GM23338 (cell line): Measurements from ENCODE around the gene PTOV1.

Experiments
- CREB1 ChIP-seq: fragments of 250-450 bp; sonication (Bioruptor Pico); IDR thresholded peaks from 2 replicates; pipeline ENCODE4 v1.5.0; 2020; ENCODE audit warnings: low read depth, mild to moderate bottlenecking, moderate library complexity
- EZH2 ChIP-seq: fragments of 200-600 bp; sonication (generic); IDR thresholded peaks from one replicate; pipeline ENCODE4 v1.8.0; 2017; ENCODE audit warnings: antibody characterized with exemption, mild to moderate bottlenecking, low read depth; ENCODE audit not compliant: unreplicated experiment
- EZH2phosphoT487 ChIP-seq: fragments of 200-600 bp; sonication (generic); IDR thresholded peaks from one replicate; pipeline ENCODE4 v1.8.1; 2018; ENCODE audit warnings: antibody characterized with exemption; ENCODE audit not compliant: unreplicated experiment
- JUNB ChIP-seq: IDR thresholded peaks from one replicate; pipeline ENCODE4 v1.6.1; 2016; ENCODE audit warnings: antibody characterized with exemption; ENCODE audit not compliant: unreplicated experiment
- NANOG ChIP-seq: IDR thresholded peaks from 2 replicates; pipeline ENCODE4 v1.6.1; 2016; ENCODE audit warnings: antibody characterized with exemption, borderline replicate concordance
- POLR2AphosphoS5 ChIP-seq: IDR thresholded peaks from 2 replicates; pipeline ENCODE4 v1.6.1; 2016; ENCODE audit warnings: antibody characterized with exemption, low read depth
- REST ChIP-seq: IDR thresholded peaks from one replicate; pipeline ENCODE4 v1.6.1; 2018; ENCODE audit warnings: antibody characterized with exemption; ENCODE audit not compliant: unreplicated experiment
- TF ChIP-seq, protein P1 (sequence below), 2 experiments: fragments of 200-600 bp in 1 of 2; sonication (generic) in 1 of 2; conservative IDR thresholded peaks; 2 replicates each; pipeline versions ENCODE4 v1.5.1 to v1.6.1; 2016 to 2017; ENCODE audit warnings: antibody characterized with exemption in 2 of 2, low read depth in 2 of 2, mild to moderate bottlenecking in 2 of 2, moderate library complexity in 1 of 2
- TF ChIP-seq, protein P2 (sequence below): IDR thresholded peaks from 2 replicates; pipeline ENCODE4 v1.6.1; 2016; ENCODE audit warnings: antibody characterized with exemption

DNA sequence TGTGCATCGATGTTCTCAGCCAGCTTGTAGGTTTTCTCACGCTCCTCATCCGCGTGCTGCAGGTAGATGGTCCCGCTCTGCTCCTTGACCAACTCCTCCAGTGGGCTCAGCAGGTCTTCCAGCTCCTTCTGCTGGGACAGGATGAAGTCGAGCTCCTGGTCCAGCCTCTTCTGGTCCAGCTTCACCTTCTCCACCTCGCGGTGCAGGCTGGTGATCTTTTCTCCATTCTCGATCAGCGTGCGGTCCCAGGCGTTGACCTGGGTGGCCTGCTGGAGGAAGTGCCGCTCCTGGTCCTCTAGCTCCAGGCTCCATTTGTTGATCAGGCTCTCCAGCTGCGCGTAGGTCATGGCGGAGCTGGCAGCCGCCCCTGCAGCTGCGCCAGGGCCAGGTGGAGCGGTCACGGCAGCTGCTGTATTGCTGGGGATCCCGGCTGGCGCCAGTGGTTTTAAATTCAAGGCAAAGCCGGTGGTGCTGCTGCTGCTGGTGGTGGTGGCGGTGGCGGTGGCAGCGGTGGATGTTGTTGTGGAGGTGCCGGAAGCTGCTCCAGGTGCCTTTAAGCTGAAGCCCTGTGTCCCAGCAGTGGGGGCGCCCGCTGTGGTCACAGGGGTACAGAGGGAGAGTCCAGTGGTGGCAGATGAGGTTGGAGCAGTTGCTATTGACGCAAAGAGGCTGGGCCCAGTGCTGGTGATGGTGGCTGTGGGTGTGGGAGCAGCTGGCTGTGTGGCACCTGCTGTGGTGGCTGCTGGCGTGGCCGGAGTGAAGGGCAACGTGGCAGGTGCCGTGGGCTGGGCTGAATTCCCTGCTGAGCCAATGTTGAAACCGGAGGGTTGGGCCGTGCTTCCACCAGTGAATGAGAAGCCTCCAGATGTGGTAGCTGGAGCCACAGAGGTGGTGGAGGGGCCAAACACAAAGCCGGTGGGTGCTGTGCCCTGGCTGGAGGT is 57.8 kb downstream of the PTOV1 start:
- TF ChIP-seq POLR2AphosphoS5 (no peak), CREB1 (no peak), EZH2 (no peak), REST (no peak), EZH2phosphoT487 (no peak), NANOG (no peak), JUNB (no peak)
- TF ChIP-seq, protein P1, sequence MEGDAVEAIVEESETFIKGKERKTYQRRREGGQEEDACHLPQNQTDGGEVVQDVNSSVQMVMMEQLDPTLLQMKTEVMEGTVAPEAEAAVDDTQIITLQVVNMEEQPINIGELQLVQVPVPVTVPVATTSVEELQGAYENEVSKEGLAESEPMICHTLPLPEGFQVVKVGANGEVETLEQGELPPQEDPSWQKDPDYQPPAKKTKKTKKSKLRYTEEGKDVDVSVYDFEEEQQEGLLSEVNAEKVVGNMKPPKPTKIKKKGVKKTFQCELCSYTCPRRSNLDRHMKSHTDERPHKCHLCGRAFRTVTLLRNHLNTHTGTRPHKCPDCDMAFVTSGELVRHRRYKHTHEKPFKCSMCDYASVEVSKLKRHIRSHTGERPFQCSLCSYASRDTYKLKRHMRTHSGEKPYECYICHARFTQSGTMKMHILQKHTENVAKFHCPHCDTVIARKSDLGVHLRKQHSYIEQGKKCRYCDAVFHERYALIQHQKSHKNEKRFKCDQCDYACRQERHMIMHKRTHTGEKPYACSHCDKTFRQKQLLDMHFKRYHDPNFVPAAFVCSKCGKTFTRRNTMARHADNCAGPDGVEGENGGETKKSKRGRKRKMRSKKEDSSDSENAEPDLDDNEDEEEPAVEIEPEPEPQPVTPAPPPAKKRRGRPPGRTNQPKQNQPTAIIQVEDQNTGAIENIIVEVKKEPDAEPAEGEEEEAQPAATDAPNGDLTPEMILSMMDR (conservative IDR thresholded peaks at IDR 0.05; ENCODE audit: low read depth in 2 of 2): no peak
- TF ChIP-seq, protein P2, sequence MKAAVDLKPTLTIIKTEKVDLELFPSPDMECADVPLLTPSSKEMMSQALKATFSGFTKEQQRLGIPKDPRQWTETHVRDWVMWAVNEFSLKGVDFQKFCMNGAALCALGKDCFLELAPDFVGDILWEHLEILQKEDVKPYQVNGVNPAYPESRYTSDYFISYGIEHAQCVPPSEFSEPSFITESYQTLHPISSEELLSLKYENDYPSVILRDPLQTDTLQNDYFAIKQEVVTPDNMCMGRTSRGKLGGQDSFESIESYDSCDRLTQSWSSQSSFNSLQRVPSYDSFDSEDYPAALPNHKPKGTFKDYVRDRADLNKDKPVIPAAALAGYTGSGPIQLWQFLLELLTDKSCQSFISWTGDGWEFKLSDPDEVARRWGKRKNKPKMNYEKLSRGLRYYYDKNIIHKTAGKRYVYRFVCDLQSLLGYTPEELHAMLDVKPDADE: no peak
